ENCODE results near the gene CDC20. TPM values are rescaled to one million over a fixed set of nuclear protein-coding genes. Genes with fewer than 3 reads are reported as not detected.

Gene CDC20
- total RNA-seq (1 to 10 TPM; 4.8 to 6.1 TPM), polyA plus RNA-seq (1 to 10 TPM; 3.6 to 5.6 TPM)
- long read RNA-seq, donor 1, transcript CDC20-201 (11 exons, 1,675 nt) = major isoform, 10 of 22 reads
- long read RNA-seq, donor 1, transcript CDC20-202 (10 exons, 1,777 nt) = minor isoform, 5 of 22 reads
- long read RNA-seq, donor 1, partial matches to known transcripts = 7 of 22 reads
- long read RNA-seq, donor 1, other reads (novel, unspliced or antisense) = 0 of 22 reads
- long read RNA-seq, donor 2, partial matches to known transcripts = 0 of 4 reads
- long read RNA-seq, donor 2, other reads (novel, unspliced or antisense) = 0 of 4 reads
- long read RNA-seq, donor 3, partial matches to known transcripts = 0 of 4 reads
- long read RNA-seq, donor 3, other reads (novel, unspliced or antisense) = 0 of 4 reads
- long read RNA-seq, donor 4, transcript CDC20-201 (11 exons, 1,675 nt) = major isoform, 6 of 15 reads
- long read RNA-seq, donor 4, partial matches to known transcripts = 5 of 15 reads
- long read RNA-seq, donor 4, other reads (novel, unspliced or antisense) = 0 of 15 reads
- long read RNA-seq, donor 5, transcript CDC20-201 (11 exons, 1,675 nt) = major isoform, 10 of 22 reads
- long read RNA-seq, donor 5, transcript CDC20-202 (10 exons, 1,777 nt) = major isoform, 10 of 22 reads
- long read RNA-seq, donor 5, partial matches to known transcripts = 0 of 22 reads
- long read RNA-seq, donor 5, other reads (novel, unspliced or antisense) = 0 of 22 reads

DNA sequence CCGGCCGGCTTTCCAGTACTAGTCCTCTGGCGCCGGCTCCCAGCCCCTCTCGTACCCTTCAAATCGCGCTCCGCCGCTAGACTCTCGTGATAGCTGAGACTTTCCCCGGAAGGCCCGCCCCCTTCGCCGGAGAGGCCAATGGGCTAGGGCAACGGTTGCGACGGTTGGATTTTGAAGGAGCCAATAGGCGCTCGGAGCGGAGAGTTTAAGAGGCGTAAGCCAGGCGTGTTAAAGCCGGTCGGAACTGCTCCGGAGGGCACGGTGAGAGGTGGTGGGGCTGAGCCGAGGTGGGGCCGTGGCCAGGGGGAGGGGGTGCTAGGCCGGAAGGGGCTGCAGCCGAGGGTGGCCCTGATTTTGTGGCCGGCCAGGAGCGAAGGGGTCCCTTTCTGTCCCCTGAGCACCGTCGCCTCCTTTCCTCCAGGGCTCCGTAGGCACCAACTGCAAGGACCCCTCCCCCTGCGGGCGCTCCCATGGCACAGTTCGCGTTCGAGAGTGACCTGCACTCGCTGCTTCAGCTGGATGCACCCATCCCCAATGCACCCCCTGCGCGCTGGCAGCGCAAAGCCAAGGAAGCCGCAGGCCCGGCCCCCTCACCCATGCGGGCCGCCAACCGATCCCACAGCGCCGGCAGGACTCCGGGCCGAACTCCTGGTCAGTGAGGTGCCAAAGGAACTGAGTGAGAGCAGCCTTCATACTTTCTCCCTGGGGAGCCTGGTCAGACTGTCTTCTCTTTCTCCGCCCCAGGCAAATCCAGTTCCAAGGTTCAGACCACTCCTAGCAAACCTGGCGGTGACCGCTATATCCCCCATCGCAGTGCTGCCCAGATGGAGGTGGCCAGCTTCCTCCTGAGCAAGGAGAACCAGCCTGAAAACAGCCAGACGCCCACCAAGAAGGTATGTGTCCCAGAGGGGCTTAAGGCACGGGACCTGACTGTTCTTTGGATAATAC, at the start of gene CDC20:
TSS of gene CDC20 (plus strand) at position 236 of the 948 bp plus-strand sequence. CDS start at position 471, 235 bp downstream.
- peak; percentile 98 to 99 (median 98) for DNase-seq
- Histone ChIP-seq H3K27ac (ENCODE audit: low read depth in 1 of 2, low read length in 1 of 2) (peak within 1 kb of the TSS; percentile 98 to 99), H3K4me3 (peak within 1 kb of the TSS; percentile 70), H3K9me3 (ENCODE audit: control insufficient read depth in 4 of 4, insufficient read depth in 3 of 4, low read length in 3 of 4) (no peaks in the 10 kb centered on the region), H3K27me3 (ENCODE audit: control insufficient read depth in 3 of 3, insufficient read depth in 3 of 3, low read length in 2 of 3) (no peaks in the 10 kb centered on the region), H3K4me1 (ENCODE audit: control insufficient read depth in 5 of 5, insufficient read depth in 5 of 5, low read length in 5 of 5) (peaks cover 0 to 29% (median 6%) of the 10 kb centered on the region in 5 donors), H3K9ac (ENCODE audit: insufficient read depth in 1 of 2, low read length in 2 of 2) (peak within 1 kb of the TSS; percentile 66 to 85), H3K36me3 (ENCODE audit: control insufficient read depth in 4 of 4, insufficient read depth in 4 of 4, low read length in 4 of 4) (peaks cover 5 to 27% (median 22%) of the 10 kb centered on the region in 4 donors)
- no peak for TF ChIP-seq CTCF (IDR thresholded peaks at IDR 0.05; ENCODE audit: control extremely low read depth, extremely low read depth)
- ATAC-seq (ENCODE audit: insufficient read depth, low FRiP score) = peak; percentile 100
- WGBS, 2 donors = 3 to 4% methylated on average over 52 to 59 of the region's 59 CpGs

DNA sequence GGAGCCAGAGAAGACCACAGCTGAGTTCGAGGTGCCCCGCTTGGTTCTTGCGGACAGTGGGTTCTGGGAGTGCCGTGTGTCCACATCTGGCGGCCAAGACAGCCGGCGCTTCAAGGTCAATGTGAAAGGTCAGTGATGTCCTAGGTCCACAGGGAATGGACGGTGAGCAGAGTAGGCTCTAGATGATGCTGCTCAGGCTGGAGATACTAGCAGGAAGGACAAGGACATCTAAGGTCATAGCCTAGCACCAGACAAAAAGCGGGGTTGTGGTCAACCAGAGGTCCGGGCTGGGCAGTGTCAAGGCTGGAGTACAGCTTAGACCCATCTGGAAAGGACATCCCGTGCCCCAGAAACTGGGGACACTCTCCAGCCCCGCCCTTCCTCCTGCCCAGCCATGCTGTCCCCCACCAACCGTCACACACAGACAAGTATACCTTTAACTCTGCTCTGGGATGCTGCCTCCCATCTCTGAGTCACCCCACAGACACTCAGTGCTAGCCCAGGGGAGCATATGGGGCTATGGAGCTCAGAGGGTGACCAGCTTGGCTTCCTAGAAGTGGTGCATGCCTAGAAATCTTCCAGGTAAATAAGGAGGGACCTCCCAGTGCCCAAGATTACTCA, 49.3 kb upstream of the CDC20 start:
- no peak for ATAC-seq (ENCODE audit: insufficient read depth, low FRiP score)
- 88 to 91% methylated on average over 13 of the region's 13 CpGs for WGBS, 2 donors
- peak overlapping the region in 1 of 2 donors; percentile 37 for H3K27ac ChIP-seq (ENCODE audit: low read depth in 1 of 2, low read length in 1 of 2)
- H3K4me1 ChIP-seq (ENCODE audit: control insufficient read depth in 5 of 5, insufficient read depth in 5 of 5, low read length in 5 of 5) = peaks cover 0 to 24% (median 3%) of the 10 kb centered on the region in 5 donors
- H3K4me3 ChIP-seq = no peak overlapping the region
- no peaks in the 10 kb centered on the region for H3K9me3 ChIP-seq (ENCODE audit: control insufficient read depth in 4 of 4, insufficient read depth in 3 of 4, low read length in 3 of 4)
- no peak for TF ChIP-seq CTCF (IDR thresholded peaks at IDR 0.05; ENCODE audit: control extremely low read depth, extremely low read depth)
- no peak overlapping the region for H3K9ac ChIP-seq (ENCODE audit: insufficient read depth in 1 of 2, low read length in 2 of 2)
- H3K36me3 ChIP-seq (ENCODE audit: control insufficient read depth in 4 of 4, insufficient read depth in 4 of 4, low read length in 4 of 4) = peaks cover 0 to 19% (median 0%) of the 10 kb centered on the region in 4 donors
- H3K27me3 ChIP-seq (ENCODE audit: control insufficient read depth in 3 of 3, insufficient read depth in 3 of 3, low read length in 2 of 3) = no peaks in the 10 kb centered on the region
- no peak for DNase-seq

- 93 to 96% methylated on average over 9 of the region's 9 CpGs for WGBS, 2 donors
- Histone ChIP-seq H3K9ac (ENCODE audit: insufficient read depth in 1 of 2, low read length in 2 of 2) (no peak overlapping the region), H3K4me1 (ENCODE audit: control insufficient read depth in 5 of 5, insufficient read depth in 5 of 5, low read length in 5 of 5) (peaks cover 0 to 8% (median 0%) of the 10 kb centered on the region in 5 donors), H3K9me3 (ENCODE audit: control insufficient read depth in 4 of 4, insufficient read depth in 3 of 4, low read length in 3 of 4) (no peaks in the 10 kb centered on the region), H3K27me3 (ENCODE audit: control insufficient read depth in 3 of 3, insufficient read depth in 3 of 3, low read length in 2 of 3) (no peaks in the 10 kb centered on the region), H3K4me3 (no peak overlapping the region), H3K36me3 (ENCODE audit: control insufficient read depth in 4 of 4, insufficient read depth in 4 of 4, low read length in 4 of 4) (peaks cover 0 to 14% (median 0%) of the 10 kb centered on the region in 4 donors), H3K27ac (ENCODE audit: low read depth in 1 of 2, low read length in 1 of 2) (no peak overlapping the region)
- ATAC-seq (ENCODE audit: insufficient read depth, low FRiP score) = no peak
- no peak for TF ChIP-seq CTCF (IDR thresholded peaks at IDR 0.05; ENCODE audit: control extremely low read depth, extremely low read depth)
- no peak for DNase-seq
Observed at GRCh38 chr1:43311521-43311920, 47.3 kb upstream of the CDC20 start.
